ENCODE measurements around the gene SCNN1G.
"Not testable (repeated sequence)": the region's sequence is repeated elsewhere in the genome, so short reads cannot be mapped to it uniquely, and the experiment has no call there.

SCNN1G gene

GRCh38 chr16:23209606-23210005, 27.1 kb downstream of the SCNN1G start:
- DNase-seq = no peak

- DNase-seq = no peak
These were observed 31.3 kb downstream of the SCNN1G start for GRCh38 chr16:23213831-23214230.

- no peak for DNase-seq
These were observed 32.3 kb downstream of the SCNN1G start for GRCh38 chr16:23214796-23215195.

GRCh38 chr16:23215435-23215834, 32.9 kb downstream of the SCNN1G start:
- no peak for DNase-seq

- no peak for DNase-seq
These were observed 34.2 kb downstream of the SCNN1G start for GRCh38 chr16:23216658-23217246.

- DNase-seq = no peak
These were observed 35.1 kb downstream of the SCNN1G start for GRCh38 chr16:23217646-23218045.

GRCh38 chr16:23222929-23223328, 40.4 kb downstream of the SCNN1G start:
- no peak for DNase-seq

- DNase-seq = no peak
These were observed 40.8 kb downstream of the SCNN1G start for GRCh38 chr16:23223368-23223767.

- no peak for DNase-seq
These were observed 42.6 kb downstream of the SCNN1G start for GRCh38 chr16:23225109-23225508.

GRCh38 chr16:23225634-23226033, 43.1 kb downstream of the SCNN1G start:
- no peak for DNase-seq

- DNase-seq = no peak
These were observed 45.0 kb downstream of the SCNN1G start for GRCh38 chr16:23227529-23227928.

GRCh38 chr16:23229714-23230113, 47.2 kb downstream of the SCNN1G start:
- no peak for DNase-seq

- no peak for DNase-seq
These were observed 50.3 kb downstream of the SCNN1G start for GRCh38 chr16:23232806-23233205.

- no peak for DNase-seq
These were observed 52.6 kb downstream of the SCNN1G start for GRCh38 chr16:23235176-23235575.

- DNase-seq = no peak
These were observed 54.4 kb downstream of the SCNN1G start for GRCh38 chr16:23236983-23237382.

- no peak for DNase-seq
These were observed 58.4 kb downstream of the SCNN1G start for GRCh38 chr16:23240994-23241393.

- DNase-seq = no peak
These were observed 61.6 kb downstream of the SCNN1G start for GRCh38 chr16:23244122-23244521.

- no peak for DNase-seq
These were observed 62.7 kb downstream of the SCNN1G start for GRCh38 chr16:23245268-23245667.

- no peak for DNase-seq
These were observed 66.0 kb downstream of the SCNN1G start for GRCh38 chr16:23248261-23249194.

GRCh38 chr16:23249830-23250229, 67.3 kb downstream of the SCNN1G start:
- no peak for DNase-seq

- no peak for DNase-seq
These were observed 69.8 kb downstream of the SCNN1G start for GRCh38 chr16:23252310-23252709.

- DNase-seq = not testable (repeated sequence)
These were observed 71.1 kb downstream of the SCNN1G start for GRCh38 chr16:23253650-23254049.

- DNase-seq = no peak
These were observed 71.8 kb downstream of the SCNN1G start for GRCh38 chr16:23254338-23254737.

- DNase-seq = no peak
These were observed 72.5 kb downstream of the SCNN1G start for GRCh38 chr16:23255000-23255399.
